HUES6 (cell line): ENCODE results near the gene PROSER1.

Experiments used
- H3K27ac ChIP-seq: 2 replicates; pipeline ENCODE4 v1.7.0; 2013; ENCODE audit warnings: low read depth, mild to moderate bottlenecking, low read length, inconsistent platforms
- H3K27me3 ChIP-seq: 2 replicates; pipeline ENCODE4 v1.6.1; 2013; ENCODE audit warnings: low read length; ENCODE audit not compliant: control insufficient read depth, insufficient read depth
- H3K36me3 ChIP-seq: 2 replicates; pipeline ENCODE4 v1.6.1; 2013; ENCODE audit warnings: low read length; ENCODE audit not compliant: control insufficient read depth, insufficient read depth
- H3K4me1 ChIP-seq: 2 replicates; pipeline ENCODE4 v1.6.1; 2013; ENCODE audit warnings: low read length; ENCODE audit not compliant: control insufficient read depth, insufficient read depth
- H3K4me3 ChIP-seq: 2 replicates; pipeline ENCODE4 v1.5.1; 2013; ENCODE audit warnings: low read depth, low read length
- H3K9ac ChIP-seq: one replicate; pipeline ENCODE4 v1.6.1; 2013; ENCODE audit warnings: mild to moderate bottlenecking, low read length
- H3K9me3 ChIP-seq: 2 replicates; pipeline ENCODE4 v1.6.1; 2013; ENCODE audit warnings: low read depth, low read length; ENCODE audit not compliant: control insufficient read depth, insufficient read depth

Gene PROSER1

DNA sequence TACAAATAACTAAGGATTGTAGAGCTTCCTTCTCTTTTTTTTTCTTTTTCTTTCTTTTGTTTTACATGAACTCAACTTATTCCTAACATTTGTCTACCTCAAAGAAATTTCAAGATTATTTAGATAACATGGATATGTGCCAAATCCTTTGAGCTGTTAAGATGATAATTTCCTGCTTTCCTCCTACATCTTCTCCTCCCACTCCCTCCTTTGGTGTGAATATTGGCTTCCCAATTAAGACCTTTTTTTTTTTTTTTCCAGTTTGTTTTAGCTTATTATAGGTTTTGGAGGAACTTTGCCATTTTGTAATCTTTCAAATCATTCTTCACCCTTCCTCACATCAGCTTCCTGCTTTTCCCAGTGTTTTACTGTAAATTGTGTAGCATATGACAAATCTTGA, 10.9 kb upstream of the PROSER1 start:
- Histone ChIP-seq H3K27ac (no peak overlapping the region), H3K4me1 (peaks cover 15% of the 10 kb centered on the region), H3K36me3 (peaks cover 7% of the 10 kb centered on the region), H3K9me3 (no peaks in the 10 kb centered on the region), H3K9ac (no peak overlapping the region), H3K27me3 (no peaks in the 10 kb centered on the region), H3K4me3 (no peak overlapping the region)

DNA sequence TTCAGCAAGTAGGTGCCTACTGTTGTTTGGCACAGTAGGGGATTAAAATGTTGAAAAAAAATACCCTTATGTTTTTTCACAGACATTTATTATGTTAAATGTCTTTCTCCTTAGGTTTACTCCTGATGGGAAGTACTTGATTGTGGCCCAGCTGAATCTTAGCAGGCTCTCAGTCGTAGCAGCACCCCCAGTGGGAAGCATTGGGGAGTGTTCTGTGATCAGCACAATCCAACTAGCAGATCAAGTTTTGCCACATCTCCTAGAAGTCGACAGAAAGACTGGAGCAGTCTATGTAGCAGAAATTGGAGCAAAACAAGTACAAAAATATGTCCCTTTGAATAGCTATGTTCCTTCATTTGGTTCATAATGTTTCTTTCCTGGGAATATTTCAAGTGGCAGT, 9.7 kb upstream of the PROSER1 start:
- H3K9ac ChIP-seq: no peak overlapping the region

DNA sequence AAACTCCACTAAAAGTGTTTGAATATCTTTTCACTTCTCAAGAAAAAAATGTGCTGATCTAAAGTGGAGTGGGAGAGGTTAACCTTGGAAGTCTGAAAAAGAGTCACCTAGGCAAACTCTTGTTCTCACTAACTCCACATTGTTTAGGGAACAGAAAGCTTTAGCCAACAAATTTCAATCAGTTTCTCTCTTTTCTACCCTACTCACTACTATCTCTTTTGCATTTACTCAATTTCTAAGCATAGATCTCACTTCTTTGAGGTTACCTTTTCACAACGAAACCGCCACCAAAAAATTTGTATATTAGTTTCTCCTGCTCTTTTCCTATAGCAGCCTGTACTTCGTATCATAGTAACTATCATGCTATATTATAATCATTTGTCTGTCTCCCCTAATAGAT, 6.6 kb upstream of the PROSER1 start:
- no peak overlapping the region for H3K9ac ChIP-seq
- H3K4me3 ChIP-seq: no peak overlapping the region
- H3K36me3 ChIP-seq: peaks cover 8% of the 10 kb centered on the region
- no peaks in the 10 kb centered on the region for H3K9me3 ChIP-seq
- H3K4me1 ChIP-seq: peaks cover 10% of the 10 kb centered on the region
- H3K27ac ChIP-seq: no peak overlapping the region
- H3K27me3 ChIP-seq: no peaks in the 10 kb centered on the region

More for the DNA sequence above, 9.7 kb upstream of the PROSER1 start:
- Histone ChIP-seq H3K36me3 (peaks cover 8% of the 10 kb centered on the region), H3K4me1 (peaks cover 13% of the 10 kb centered on the region), H3K27me3 (no peaks in the 10 kb centered on the region), H3K27ac (no peak overlapping the region), H3K9me3 (no peaks in the 10 kb centered on the region), H3K4me3 (no peak overlapping the region)

DNA sequence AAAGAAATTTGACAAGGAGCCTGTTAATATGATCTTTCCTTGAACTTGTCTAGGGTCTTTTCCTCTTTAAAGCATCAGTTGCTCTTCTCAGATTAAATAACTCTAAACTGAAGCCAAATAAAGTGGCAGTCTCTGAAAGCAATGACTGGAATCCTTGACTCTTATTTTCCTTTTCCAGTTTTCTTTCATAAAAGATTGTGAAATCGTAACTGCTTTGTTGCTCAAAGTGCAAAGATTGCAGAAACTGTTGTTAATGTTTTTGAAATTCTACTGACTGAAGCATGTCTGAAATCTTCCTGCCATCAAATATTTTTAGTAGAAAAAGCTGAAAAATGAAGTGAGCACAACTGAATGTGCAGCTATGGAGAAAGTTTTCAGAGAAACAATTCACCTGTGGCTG, 2.3 kb upstream of the PROSER1 start:
- Histone ChIP-seq H3K4me3 (no peak overlapping the region), H3K9ac (no peak overlapping the region), H3K27ac (no peak overlapping the region), H3K27me3 (no peaks in the 10 kb centered on the region), H3K36me3 (peaks cover 8% of the 10 kb centered on the region), H3K9me3 (no peaks in the 10 kb centered on the region), H3K4me1 (peaks cover 4% of the 10 kb centered on the region; the same call in 1 of the 2 replicates)

DNA sequence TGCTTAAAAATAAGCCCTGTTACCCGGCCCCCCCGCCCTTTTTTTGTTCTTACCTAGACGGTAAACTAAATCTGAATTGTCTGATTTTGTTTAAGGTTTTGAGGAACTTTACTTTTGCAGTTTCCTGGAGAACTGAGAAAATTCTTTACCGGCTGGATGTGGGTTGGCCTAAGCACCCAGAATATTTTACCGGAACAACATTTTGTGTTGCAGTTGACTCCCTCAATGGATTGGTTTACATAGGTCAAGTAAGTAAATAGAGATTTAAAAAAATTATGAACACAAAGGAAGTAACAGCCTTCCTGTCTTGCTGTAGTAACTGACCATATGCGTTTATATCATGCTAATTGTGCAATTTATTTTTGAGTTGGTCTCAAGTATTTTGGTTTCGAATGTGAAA, 1.2 kb upstream of the PROSER1 start:
- H3K27me3 ChIP-seq: no peaks in the 10 kb centered on the region
- no peaks in the 10 kb centered on the region for H3K9me3 ChIP-seq
- H3K9ac ChIP-seq: no peak overlapping the region
- H3K4me3 ChIP-seq: peak overlapping the region; percentile 76
- peaks cover 14% of the 10 kb centered on the region; the same call in 1 of the 2 replicates for H3K4me1 ChIP-seq
- no peak overlapping the region for H3K27ac ChIP-seq
- peaks cover 5% of the 10 kb centered on the region for H3K36me3 ChIP-seq

DNA sequence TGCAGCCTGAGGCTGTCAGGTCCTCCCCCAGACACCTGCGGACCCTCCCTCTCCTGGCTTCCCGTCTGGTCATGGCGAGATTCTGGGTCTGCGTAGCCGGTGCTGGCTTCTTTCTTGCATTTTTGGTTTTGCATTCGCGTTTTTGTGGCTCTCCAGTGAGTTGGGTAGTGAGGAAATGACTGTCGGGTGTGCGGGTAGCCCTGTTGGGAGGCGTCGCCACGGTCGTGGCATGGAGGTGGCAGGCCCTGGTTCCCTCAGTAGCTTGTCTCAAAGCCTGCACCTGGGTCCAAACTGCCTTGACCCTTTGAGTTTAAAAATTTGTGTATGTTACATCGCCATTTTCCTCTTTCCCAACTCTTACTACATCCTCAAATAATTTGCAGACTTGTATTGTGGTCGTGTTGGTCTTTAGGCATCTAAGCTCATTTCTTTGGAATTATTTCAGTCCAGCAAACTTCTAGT, 711 bp upstream of the PROSER1 start:
- Histone ChIP-seq H3K27ac (peak overlapping the region; percentile 72), H3K9me3 (no peaks in the 10 kb centered on the region)

DNA sequence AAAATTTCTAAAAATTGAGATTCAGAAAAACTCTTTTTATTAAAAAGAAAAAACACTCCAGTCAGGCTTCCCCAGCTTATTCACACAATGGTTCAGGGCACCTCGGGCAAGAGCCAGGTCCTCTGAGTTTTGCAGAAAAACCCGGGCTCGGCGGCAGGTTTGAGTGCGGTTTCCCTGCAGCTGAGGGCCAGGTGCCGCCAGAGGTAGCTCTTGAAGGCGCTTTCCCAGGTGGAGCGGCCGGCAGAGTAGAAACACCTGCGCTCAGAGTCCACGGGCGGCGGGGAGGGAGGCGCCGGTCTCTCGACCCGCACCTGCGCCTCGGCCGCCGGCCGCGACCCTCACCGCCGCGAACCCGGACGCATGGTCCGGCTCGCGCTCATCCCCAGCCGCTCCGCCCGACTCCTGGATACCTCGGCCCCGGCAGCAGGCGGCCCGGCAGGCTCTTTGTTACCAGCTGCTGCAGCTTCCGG, 444 bp downstream of the PROSER1 start:
- Histone ChIP-seq H3K9ac (peak overlapping the region; percentile 90), H3K27ac (peak overlapping the region; percentile 72), H3K4me3 (peak overlapping the region; percentile 76), H3K27me3 (no peaks in the 10 kb centered on the region), H3K4me1 (peaks cover 14% of the 10 kb centered on the region; the same call in 1 of the 2 replicates), H3K36me3 (peaks cover 2% of the 10 kb centered on the region; the same call in 1 of the 2 replicates), H3K9me3 (no peaks in the 10 kb centered on the region)

More for the DNA sequence above, 711 bp upstream of the PROSER1 start:
- H3K36me3 ChIP-seq: peaks cover 2% of the 10 kb centered on the region; the same call in 1 of the 2 replicates
- H3K9ac ChIP-seq: peak overlapping the region; percentile 90
- H3K4me3 ChIP-seq: peak overlapping the region; percentile 76
- H3K27me3 ChIP-seq: no peaks in the 10 kb centered on the region
- H3K4me1 ChIP-seq: peaks cover 14% of the 10 kb centered on the region; the same call in 1 of the 2 replicates

DNA sequence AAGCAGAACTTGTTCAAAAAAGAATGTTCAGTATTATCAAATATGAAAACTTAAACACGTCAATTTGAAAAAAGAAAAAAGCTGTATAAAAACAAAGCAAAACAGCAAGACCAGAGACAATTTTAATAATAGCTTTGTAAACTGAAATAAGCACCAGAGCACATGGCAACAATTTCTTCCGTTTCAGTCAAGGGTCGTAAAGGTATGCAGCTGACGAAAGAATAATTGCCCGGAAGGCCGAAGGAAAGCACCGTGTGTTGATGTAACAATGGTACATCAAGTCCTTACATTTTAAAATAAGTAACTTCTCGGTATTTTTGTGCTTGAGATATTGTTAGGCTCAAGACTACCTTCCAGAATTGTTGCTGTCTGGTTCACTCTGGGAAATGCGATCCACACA, 1.7 kb downstream of the PROSER1 start:
- Histone ChIP-seq H3K9ac (peak overlapping the region; percentile 90), H3K27ac (no peak overlapping the region), H3K27me3 (no peaks in the 10 kb centered on the region), H3K4me3 (peak overlapping the region; percentile 76), H3K4me1 (peaks cover 14% of the 10 kb centered on the region; the same call in 1 of the 2 replicates), H3K36me3 (peaks cover 8% of the 10 kb centered on the region; the same call in 1 of the 2 replicates), H3K9me3 (no peaks in the 10 kb centered on the region)

DNA sequence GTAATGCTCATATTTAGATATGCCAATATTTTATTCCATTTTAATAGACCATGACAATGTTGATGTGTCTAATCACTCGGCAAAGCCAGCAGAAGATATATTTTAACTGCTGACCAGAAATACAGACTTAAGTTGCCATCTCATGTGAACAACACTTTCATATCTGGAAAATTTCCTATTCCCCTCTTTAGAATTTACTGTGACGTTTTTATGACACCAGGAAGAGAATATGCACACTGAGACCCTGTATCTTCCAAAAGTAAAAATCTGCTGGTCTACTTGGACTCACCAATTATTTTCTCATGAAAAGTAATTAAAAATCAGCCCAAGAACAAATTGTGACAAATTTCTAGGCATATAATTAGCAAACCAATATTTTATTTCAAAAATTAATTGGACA, 2.1 kb downstream of the PROSER1 start:
- no peak overlapping the region for H3K27ac ChIP-seq
- H3K27me3 ChIP-seq: no peaks in the 10 kb centered on the region
- peaks cover 14% of the 10 kb centered on the region; the same call in 1 of the 2 replicates for H3K4me1 ChIP-seq
- H3K9ac ChIP-seq: peak overlapping the region; percentile 90
- no peaks in the 10 kb centered on the region for H3K9me3 ChIP-seq
- H3K36me3 ChIP-seq: peaks cover 9% of the 10 kb centered on the region
- peak overlapping the region; percentile 76 for H3K4me3 ChIP-seq

DNA sequence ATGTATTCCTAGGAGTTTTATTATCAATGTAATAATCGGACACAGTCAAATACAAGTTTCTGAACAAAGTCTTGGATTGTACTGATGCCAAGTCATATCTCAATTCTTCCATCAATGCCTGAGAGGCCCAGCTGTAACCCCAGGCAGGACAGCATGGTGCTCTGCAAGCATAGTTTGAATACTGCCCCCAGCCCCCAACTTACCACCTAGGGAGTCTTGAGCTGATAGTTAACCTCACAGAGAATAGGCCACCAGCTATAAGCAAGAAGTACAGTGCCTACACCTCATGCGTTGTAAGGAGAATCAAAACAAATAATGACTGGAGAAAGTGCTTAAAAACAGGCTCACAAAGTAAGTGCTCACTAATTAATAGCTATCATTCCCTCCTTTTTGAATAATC, 2.7 kb downstream of the PROSER1 start:
- Histone ChIP-seq H3K4me3 (peak overlapping the region; percentile 76), H3K27ac (no peak overlapping the region), H3K9ac (peak overlapping the region; percentile 38), H3K36me3 (peaks cover 14% of the 10 kb centered on the region), H3K4me1 (peaks cover 14% of the 10 kb centered on the region; the same call in 1 of the 2 replicates), H3K27me3 (no peaks in the 10 kb centered on the region), H3K9me3 (no peaks in the 10 kb centered on the region)

DNA sequence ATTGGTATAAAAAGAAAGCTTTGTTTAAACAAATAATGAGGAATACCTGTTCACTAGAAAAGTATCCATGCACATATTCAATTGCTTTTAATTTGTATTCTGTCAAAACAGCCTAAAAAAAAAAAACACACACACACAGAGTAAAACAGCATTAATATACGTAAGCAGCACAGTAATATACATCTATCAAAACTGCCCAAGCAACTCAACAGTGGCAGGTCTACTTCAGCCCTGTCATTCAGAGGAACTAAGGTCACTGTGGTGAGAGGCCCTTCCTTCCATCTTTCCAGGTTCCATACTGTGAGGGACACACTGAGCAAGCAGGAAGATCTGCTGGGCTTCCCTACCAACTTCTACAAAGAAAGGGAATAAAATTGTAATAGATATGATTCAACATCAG, 3.8 kb downstream of the PROSER1 start:
- Histone ChIP-seq H3K4me3 (no peak overlapping the region), H3K9me3 (no peaks in the 10 kb centered on the region), H3K36me3 (peaks cover 22% of the 10 kb centered on the region), H3K27me3 (no peaks in the 10 kb centered on the region), H3K27ac (no peak overlapping the region), H3K4me1 (peaks cover 14% of the 10 kb centered on the region; the same call in 1 of the 2 replicates), H3K9ac (no peak overlapping the region)
